Caco-2 (cell line): Measurements from ENCODE around the gene IDH3G. TPM values are rescaled to one million over a fixed set of nuclear protein-coding genes. Genes with fewer than 3 reads are reported as not detected.

Experiments
- BruUV-seq: library from RNA; stranded (reverse); fragments of 400-500 nt; replicated peaks from 2 replicates; lab custom pipeline; 2021; lab: Mats Ljungman, UMichigan
- CTCF ChIA-PET: fragments of 300-600 bp; sonication (Branson Sonifier 250); formaldehyde crosslinking; loops from one replicate; lab custom pipeline; 2022; ENCODE audit warnings: antibody characterized with exemption; lab: Charles Lee
- POLR2A ChIA-PET: fragments of 300-600 bp; sonication (Branson Sonifier 250); formaldehyde crosslinking; loops from one replicate; lab custom pipeline; 2022; ENCODE audit warnings: antibody characterized with exemption; lab: Charles Lee
- DNase-seq, 2 experiments: peaks; one replicate each; pipeline versions ENCODE4 v3.0.0 to v3.0.0-alpha.2; 2020 to 2022
- H3K27me3 ChIP-seq: replicated peaks from 2 replicates; pipeline ENCODE4 v1.6.0; 2011; ENCODE audit warnings: low read length; ENCODE audit not compliant: control insufficient read depth, insufficient read depth
- H3K36me3 ChIP-seq: 2 replicates; pipeline ENCODE4 v1.5.1; 2011; ENCODE audit warnings: low read length; ENCODE audit not compliant: control insufficient read depth, insufficient read depth
- H3K4me1 ChIP-seq: fragments of 250-450 bp; sonication (Bioruptor Pico); 2 replicates; pipeline ENCODE4 v1.5.1; 2020; ENCODE audit warnings: mild to moderate bottlenecking
- H3K4me3 ChIP-seq: 2 replicates; pipeline ENCODE4 v1.5.1; 2011; ENCODE audit warnings: low read depth, mild to moderate bottlenecking, control low read depth, low read length
- H3K9me3 ChIP-seq: fragments of 250-450 bp; sonication (Bioruptor Pico); 2 replicates; pipeline ENCODE4 v1.5.1; 2020; ENCODE audit warnings: mild to moderate bottlenecking, moderate library complexity
- H3K27ac Mint-ChIP-seq: one replicate; pipeline ENCODE4 v1.8.0; 2022; ENCODE audit warnings: mixed read lengths; ENCODE audit not compliant: unreplicated experiment
- H3K27me3 Mint-ChIP-seq: one replicate; pipeline ENCODE4 v1.8.0; 2022; ENCODE audit warnings: mixed read lengths; ENCODE audit not compliant: insufficient read depth, unreplicated experiment
- H3K36me3 Mint-ChIP-seq: one replicate; pipeline ENCODE4 v1.8.0; 2022; ENCODE audit warnings: mild to moderate bottlenecking, mixed read lengths; ENCODE audit not compliant: insufficient read depth, unreplicated experiment
- H3K4me1 Mint-ChIP-seq: one replicate; pipeline ENCODE4 v1.8.0; 2022; ENCODE audit warnings: low read depth, mixed read lengths; ENCODE audit not compliant: unreplicated experiment
- H3K4me3 Mint-ChIP-seq: one replicate; pipeline ENCODE4 v1.8.0; 2022; ENCODE audit warnings: mild to moderate bottlenecking, moderate library complexity, mixed read lengths; ENCODE audit not compliant: unreplicated experiment
- H3K9me3 Mint-ChIP-seq: one replicate; pipeline ENCODE4 v1.8.0; 2022; ENCODE audit warnings: mixed read lengths; ENCODE audit not compliant: unreplicated experiment
- intact Hi-C: fragments of 100-400 bp; cut with micrococcal nuclease; formaldehyde crosslinking; loops from one replicate; pipeline ENCODE4 v1.10.0; 2022; ENCODE audit not compliant: unreplicated experiment
- total RNA-seq: library from RNA; stranded (reverse); gene quantifications from 2 replicates; pipeline ENCODE4 v1.2.3, GENCODE V29; 2022
- TF ChIP-seq, protein P1 (sequence below), 2 experiments: fragments of 200-600 bp in 1 of 2; IDR thresholded peaks; 1 replicate in 1 of 2; 2 replicates in 1 of 2; pipeline versions ENCODE4 v1.5.1 to v1.8.0; 2011 to 2022; ENCODE audit warnings: antibody characterized with exemption in 1 of 2, control low read depth in 1 of 2, inconsistent platforms in 1 of 2, low read depth in 1 of 2, low read length in 1 of 2, mild to moderate bottlenecking in 1 of 2, moderate library complexity in 1 of 2; ENCODE audit not compliant: insufficient read depth in 1 of 2, severe bottlenecking in 1 of 2, unreplicated experiment in 1 of 2

Gene IDH3G
- total RNA-seq, 1 experiment from 2014 or later = 53.3 TPM

DNA sequence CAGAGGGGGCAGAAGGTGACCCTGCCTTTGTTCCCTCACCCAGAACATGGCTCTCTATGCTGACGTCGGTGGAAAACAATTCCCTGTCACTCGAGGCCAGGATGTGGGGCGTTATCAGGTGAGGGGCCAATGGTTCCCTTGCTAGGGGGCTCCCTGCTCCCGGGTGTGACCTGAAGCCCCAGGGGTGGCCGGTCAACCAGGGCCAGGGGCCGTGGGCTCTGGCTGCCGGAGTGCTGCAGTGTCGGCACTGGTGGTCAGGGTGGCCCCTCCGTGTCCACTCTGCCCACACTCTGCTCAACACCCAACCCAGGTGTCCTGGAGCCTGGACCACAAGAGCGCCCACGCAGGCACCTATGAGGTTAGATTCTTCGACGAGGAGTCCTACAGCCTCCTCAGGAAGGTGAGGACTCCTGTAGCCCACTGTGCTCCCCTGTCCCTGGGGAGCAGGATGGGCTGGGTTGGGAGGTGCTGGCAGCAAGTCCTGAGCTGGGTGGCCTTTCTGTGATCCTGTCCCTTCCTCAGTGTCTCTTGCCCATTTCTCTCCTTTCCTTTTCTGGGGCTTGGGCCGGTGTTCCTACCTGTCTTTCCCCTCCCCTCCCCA is 3.3 kb upstream of the IDH3G start:
- H3K9me3 ChIP-seq = no peaks in the 10 kb centered on the region
- TF ChIP-seq, protein P1, sequence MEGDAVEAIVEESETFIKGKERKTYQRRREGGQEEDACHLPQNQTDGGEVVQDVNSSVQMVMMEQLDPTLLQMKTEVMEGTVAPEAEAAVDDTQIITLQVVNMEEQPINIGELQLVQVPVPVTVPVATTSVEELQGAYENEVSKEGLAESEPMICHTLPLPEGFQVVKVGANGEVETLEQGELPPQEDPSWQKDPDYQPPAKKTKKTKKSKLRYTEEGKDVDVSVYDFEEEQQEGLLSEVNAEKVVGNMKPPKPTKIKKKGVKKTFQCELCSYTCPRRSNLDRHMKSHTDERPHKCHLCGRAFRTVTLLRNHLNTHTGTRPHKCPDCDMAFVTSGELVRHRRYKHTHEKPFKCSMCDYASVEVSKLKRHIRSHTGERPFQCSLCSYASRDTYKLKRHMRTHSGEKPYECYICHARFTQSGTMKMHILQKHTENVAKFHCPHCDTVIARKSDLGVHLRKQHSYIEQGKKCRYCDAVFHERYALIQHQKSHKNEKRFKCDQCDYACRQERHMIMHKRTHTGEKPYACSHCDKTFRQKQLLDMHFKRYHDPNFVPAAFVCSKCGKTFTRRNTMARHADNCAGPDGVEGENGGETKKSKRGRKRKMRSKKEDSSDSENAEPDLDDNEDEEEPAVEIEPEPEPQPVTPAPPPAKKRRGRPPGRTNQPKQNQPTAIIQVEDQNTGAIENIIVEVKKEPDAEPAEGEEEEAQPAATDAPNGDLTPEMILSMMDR (IDR thresholded peaks at IDR 0.05; ENCODE audit: insufficient read depth in 1 of 2, low read depth in 1 of 2, low read length in 1 of 2, severe bottlenecking in 1 of 2, unreplicated experiment in 1 of 2) = no peak
- ChIA-PET POLR2A (no interaction called here), CTCF (no interaction called here)
- no peaks in the 10 kb centered on the region for H3K4me1 Mint-ChIP-seq
- no peaks in the 10 kb centered on the region for H3K27me3 Mint-ChIP-seq
- intact Hi-C loops = loop anchor here (10.0 kb wide), 1 partner anchor 127 kb away; the partner anchor contains the start of gene ARHGAP4
- no peak for DNase-seq
- BruUV-seq = no TSS peak
- H3K4me3 Mint-ChIP-seq = no peak overlapping the region
- H3K4me3 ChIP-seq = no peak overlapping the region
- H3K27me3 ChIP-seq = no peaks in the 10 kb centered on the region
- H3K9me3 Mint-ChIP-seq = no peaks in the 10 kb centered on the region
- peaks cover 11% of the 10 kb centered on the region for H3K36me3 Mint-ChIP-seq
- 0 out of 2 replicates have a peak, but pooled peaks cover 4% of the 10 kb centered on the region for H3K4me1 ChIP-seq
- H3K36me3 ChIP-seq = no peaks in the 10 kb centered on the region
- no peak overlapping the region for H3K27ac Mint-ChIP-seq

DNA sequence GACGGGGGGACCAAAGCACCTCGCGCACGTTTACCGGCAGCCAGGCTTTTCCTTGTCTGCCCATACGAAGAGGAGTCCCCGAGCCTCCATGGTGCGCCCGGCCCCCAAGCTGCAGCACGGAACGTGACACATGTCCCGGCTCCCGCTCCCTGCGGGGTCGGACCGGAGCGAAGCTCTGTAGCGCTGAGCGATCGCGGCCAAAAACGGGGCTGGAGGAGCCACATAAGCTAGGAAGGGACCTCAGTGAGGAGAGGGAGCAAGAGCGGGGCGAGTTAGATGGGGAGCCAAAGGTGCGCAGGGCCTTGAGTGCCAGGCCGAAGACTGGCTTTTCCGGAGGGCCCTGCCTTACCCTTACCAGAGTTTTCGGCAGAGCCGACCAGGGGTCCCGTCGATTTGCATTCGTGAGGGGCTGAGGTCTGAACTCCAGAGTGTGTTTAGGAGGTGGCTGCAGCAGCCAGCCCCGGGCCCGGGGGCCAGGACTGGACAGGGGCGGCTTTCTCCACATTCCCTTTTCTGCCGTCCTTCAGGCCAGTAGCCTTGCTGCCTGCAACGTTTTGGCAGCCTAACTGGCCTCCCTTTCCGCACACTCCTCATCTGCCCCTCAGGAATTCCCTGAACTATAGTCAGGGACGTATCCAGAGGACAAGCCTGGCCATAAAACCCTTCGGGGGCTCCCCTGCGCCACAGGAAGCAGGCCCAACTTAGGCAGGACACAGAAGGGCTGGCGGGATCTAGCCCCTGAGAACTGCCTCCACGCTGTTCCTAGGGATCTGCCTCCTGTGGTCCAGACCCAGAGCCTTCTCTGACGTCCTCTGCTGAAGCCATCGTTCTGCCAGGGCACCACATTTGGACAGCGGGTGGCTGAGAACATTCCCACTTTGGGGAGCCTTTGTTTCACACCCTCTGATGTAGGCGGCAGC is 982 bp upstream of the IDH3G start:
- peak overlapping the region; percentile 89 for H3K27ac Mint-ChIP-seq
- POLR2A ChIA-PET = interaction anchor here (0.9 kb wide), 4 partner anchors 24 to 576 kb away, joined by 3 to 10 read pairs (median 6); no protein-coding TSS in a partner anchor
- H3K4me3 Mint-ChIP-seq = peak overlapping the region; percentile 90
- H3K9me3 ChIP-seq = no peaks in the 10 kb centered on the region
- peak overlapping the region; percentile 52 for H3K4me3 ChIP-seq
- TSS peak; percentile 81 for BruUV-seq
- no peaks in the 10 kb centered on the region for H3K36me3 ChIP-seq
- H3K9me3 Mint-ChIP-seq = no peaks in the 10 kb centered on the region
- CTCF ChIA-PET = interaction anchor here (0.8 to 1.4 kb wide), 2 partner anchors 25 to 152 kb away, joined by 3 to 4 read pairs; no protein-coding TSS in a partner anchor
- TF ChIP-seq, protein P1 (IDR thresholded peaks at IDR 0.05; ENCODE audit: insufficient read depth in 1 of 2, low read depth in 1 of 2, low read length in 1 of 2, severe bottlenecking in 1 of 2, unreplicated experiment in 1 of 2) = no peak
- H3K27me3 Mint-ChIP-seq = no peaks in the 10 kb centered on the region
- no peaks in the 10 kb centered on the region for H3K4me1 Mint-ChIP-seq
- 0 out of 2 replicates have a peak, but pooled peaks cover 4% of the 10 kb centered on the region for H3K4me1 ChIP-seq
- DNase-seq = no peak
- H3K36me3 Mint-ChIP-seq = peaks cover 11% of the 10 kb centered on the region
- H3K27me3 ChIP-seq = no peaks in the 10 kb centered on the region
- intact Hi-C loops = loop anchor here (5.0 to 10.0 kb wide), 3 partner anchors 73 to 577 kb away; partner anchors contain the start of genes ABCD1, ARHGAP4, BCAP31 and FLNA

DNA sequence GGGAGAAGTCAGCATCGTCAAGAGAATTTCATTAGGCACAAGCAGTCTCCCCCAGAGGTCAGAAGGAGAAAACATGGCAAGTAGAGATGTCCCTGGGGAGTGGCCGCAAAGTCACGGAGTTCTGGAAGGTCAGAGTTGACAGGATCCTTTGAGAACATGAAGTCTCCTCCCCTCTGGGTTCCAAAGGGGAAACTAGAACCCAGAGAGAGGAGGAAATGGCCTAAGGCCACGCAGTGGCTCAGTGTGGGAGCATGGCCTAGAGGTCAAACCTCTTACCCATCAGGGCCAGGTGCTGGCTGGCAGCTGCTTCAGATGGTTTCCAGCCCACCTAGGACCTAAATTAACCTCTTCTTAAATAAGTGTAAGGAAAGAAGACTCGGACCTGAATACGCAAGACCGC is 884 bp downstream of the IDH3G start:
- Histone ChIP-seq H3K9me3 (no peaks in the 10 kb centered on the region), H3K36me3 (no peaks in the 10 kb centered on the region), H3K4me1 (0 out of 2 replicates have a peak, but pooled peaks cover 4% of the 10 kb centered on the region), H3K4me3 (peak overlapping the region; percentile 52), H3K27me3 (no peaks in the 10 kb centered on the region)
- intact Hi-C loops = loop anchor here (5.0 to 10.0 kb wide), 3 partner anchors 71 to 579 kb away; partner anchors contain the start of genes ABCD1, ARHGAP4, BCAP31 and FLNA
- BruUV-seq = no TSS peak
- H3K27ac Mint-ChIP-seq = peak overlapping the region; percentile 89
- TF ChIP-seq, protein P1 (IDR thresholded peaks at IDR 0.05; ENCODE audit: insufficient read depth in 1 of 2, low read depth in 1 of 2, low read length in 1 of 2, severe bottlenecking in 1 of 2, unreplicated experiment in 1 of 2) = no peak
- no peaks in the 10 kb centered on the region for H3K4me1 Mint-ChIP-seq
- no peak for DNase-seq
- H3K27me3 Mint-ChIP-seq = no peaks in the 10 kb centered on the region
- CTCF ChIA-PET = interaction anchor here (1.4 kb wide), 1 partner anchor 154 kb away, joined by 4 read pairs; no protein-coding TSS in a partner anchor
- H3K36me3 Mint-ChIP-seq = peaks cover 11% of the 10 kb centered on the region
- no peaks in the 10 kb centered on the region for H3K9me3 Mint-ChIP-seq
- POLR2A ChIA-PET = interaction anchor here (0.6 kb wide), 1 partner anchor 117 kb away, joined by 3 read pairs; no protein-coding TSS in a partner anchor
- H3K4me3 Mint-ChIP-seq = peak overlapping the region; percentile 90
